AG09309 (cell line): ENCODE results near the gene CEBPE.

Experiments used
- DNase-seq: peaks from one replicate; pipeline ENCODE4 v3.0.0-alpha.2; 2010; ENCODE audit warnings: low read depth
- H3K4me3 ChIP-seq: 2 replicates; pipeline ENCODE4 v1.5.1; 2011; ENCODE audit warnings: mild to moderate bottlenecking, low read depth, low read length, moderate library complexity; ENCODE audit not compliant: control insufficient read depth
- CTCF ChIP-seq: IDR thresholded peaks from 2 replicates; pipeline ENCODE4 v1.5.1; 2011; ENCODE audit warnings: mild to moderate bottlenecking, low read depth, low read length, inconsistent platforms; ENCODE audit not compliant: insufficient read depth, control insufficient read depth; ENCODE audit errors: missing control alignments

Gene CEBPE

GRCh38 chr14:23067847-23068788 is 50.9 kb downstream of the CEBPE start:
- H3K4me3 ChIP-seq: no peak overlapping the region; the same call in 1 of the 2 replicates

More at GRCh38 chr14:23067847-23068788, 50.9 kb downstream of the CEBPE start:
- no peak for TF ChIP-seq CTCF
- DNase-seq: no peak
